PC-9 (cell line): ENCODE data around the gene DIAPH2.

Experiments used
- CTCF ChIP-seq: fragments of 200-600 bp; sonication (generic); conservative IDR thresholded peaks from 2 replicates; pipeline ENCODE4 v1.6.1; 2017; ENCODE audit warnings: mixed run types, antibody characterized with exemption, mild to moderate bottlenecking, moderate library complexity
- EZH2 ChIP-seq: fragments of 200-600 bp; sonication (generic); IDR thresholded peaks from 2 replicates; pipeline ENCODE4 v1.8.0; 2017; ENCODE audit warnings: antibody characterized with exemption, low read depth

GRCh38 chrX:97145934-97146333 lies 461.3 kb downstream of the DIAPH2 start:
- no peak for TF ChIP-seq CTCF
- no peak for TF ChIP-seq EZH2
